ENCODE results near the gene RADX.

DNA sequence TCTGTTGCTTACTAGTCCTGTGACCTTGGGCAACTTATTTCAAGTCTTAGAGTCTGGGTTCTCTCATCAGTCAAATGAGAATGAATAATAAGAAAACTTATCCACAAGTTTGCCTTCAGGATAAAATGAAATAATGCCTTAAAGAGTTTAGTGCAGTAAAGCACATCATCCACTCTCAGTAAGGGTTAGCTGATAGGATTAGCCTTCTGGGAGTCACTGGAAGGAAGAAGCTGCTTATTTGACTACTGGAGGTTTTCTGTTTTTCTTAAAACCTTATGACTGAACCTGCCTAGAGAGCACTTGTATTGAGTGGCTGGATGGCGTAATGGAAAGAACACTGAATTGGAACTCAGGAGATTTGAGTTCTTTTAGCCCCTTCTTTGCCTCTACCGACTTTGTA lies 116.6 kb downstream of the RADX start:
- TF ChIP-seq CTCF (IDR thresholded peaks at IDR 0.05; ENCODE audit: insufficient read depth, low read length) (no peak), POLR2AphosphoS5 (IDR thresholded peaks at IDR 0.05; ENCODE audit: low read depth) (no peak)
